ENCODE results near the gene C1orf52. TPM values are rescaled to one million over a fixed set of nuclear protein-coding genes. Genes with fewer than 3 reads are reported as not detected.

Gene C1orf52
- total and polyA plus RNA-seq, 9 of the 15 experiments (the other 6 are each of a cell fraction or from before 2014, with no cell fraction given): 17.0 to 38.5 (median 33.0) TPM

DNA sequence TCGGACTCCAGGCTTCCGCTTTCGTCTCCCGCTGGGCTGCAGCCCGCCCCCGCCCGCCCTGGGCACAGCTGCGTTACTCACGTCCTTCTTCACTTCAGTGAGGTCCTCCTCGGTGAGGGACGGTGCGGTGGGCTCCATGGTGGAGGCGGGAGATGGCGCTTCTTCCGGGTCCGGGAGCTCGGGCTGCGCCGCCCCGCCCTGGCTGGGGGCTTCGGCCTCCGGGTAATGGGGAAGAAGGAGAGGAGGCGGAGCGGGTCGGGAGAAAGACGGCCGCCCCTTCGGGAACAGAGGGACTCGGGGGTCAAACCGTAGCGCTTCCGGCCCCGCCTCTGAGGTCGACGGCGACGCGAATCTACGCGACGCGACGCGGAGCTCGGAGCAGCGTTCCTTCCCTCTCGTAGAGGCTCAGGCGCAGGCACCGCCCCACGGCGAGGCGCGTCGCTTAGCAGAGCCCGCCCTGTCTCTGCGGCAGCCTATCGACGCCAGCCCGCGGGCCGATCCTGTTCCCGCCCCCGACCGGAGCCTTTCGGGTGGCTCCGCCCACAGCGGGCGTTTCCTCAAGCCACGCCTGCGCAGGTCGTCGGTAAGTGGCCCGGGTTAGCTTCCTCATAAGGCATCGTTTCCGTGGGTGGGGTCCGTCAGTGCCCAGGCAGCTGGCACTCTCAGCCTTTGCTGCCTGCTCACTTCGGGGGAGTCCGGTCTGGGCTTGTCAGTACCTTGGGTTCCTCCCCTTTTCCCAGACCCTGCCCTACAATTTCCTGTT lies 16.9 kb upstream of the C1orf52 start, which contains the start of gene BCL10 (continued):
- TF ChIP-seq ZNF512 (tag; IDR thresholded peaks at IDR 0.05) (no peak), DPF2 (IDR thresholded peaks at IDR 0.05) (no peak), TFAM (CRISPR knock-in tag; conservative IDR thresholded peaks at IDR 0.05) (no peak), HDAC8 (tag; IDR thresholded peaks at IDR 0.05) (no peak), ZBTB7A (IDR thresholded peaks at IDR 0.05; ENCODE audit: borderline replicate concordance, control insufficient read depth, low read depth, low read length) (peak; percentile 82; the same call in 1 of the 2 replicates), TEAD4 (IDR thresholded peaks at IDR 0.05; ENCODE audit: low read length) (peak; percentile 4; the same call in 1 of the 2 replicates), TEAD4 (CRISPR knock-in tag; IDR thresholded peaks at IDR 0.05; ENCODE audit: borderline replicate concordance) (no peak), ZNF561 (CRISPR knock-in tag; conservative IDR thresholded peaks at IDR 0.05) (no peak), CTCFL (IDR thresholded peaks at IDR 0.05; ENCODE audit: borderline replicate concordance, insufficient read depth, low read depth, low read length, poor library complexity, severe bottlenecking) (no peak), HMG20B (CRISPR knock-in tag; IDR thresholded peaks at IDR 0.05) (no peak), ZC3H11A (IDR thresholded peaks at IDR 0.05; ENCODE audit: low read depth, low read length) (no peak), KAT2B (IDR thresholded peaks at IDR 0.05; ENCODE audit: low read depth, low read length) (no peak), ZFP30 (CRISPR knock-in tag; IDR thresholded peaks at IDR 0.05; ENCODE audit: borderline replicate concordance) (no peak), ZNF197 (CRISPR knock-in tag; IDR thresholded peaks at IDR 0.05; ENCODE audit: low read depth) (no peak), RB1 (IDR thresholded peaks at IDR 0.05; ENCODE audit: low read depth) (peak; percentile 76), HDAC6 (IDR thresholded peaks at IDR 0.05; ENCODE audit: low read depth, low read length) (no peak), HOXB6 (CRISPR knock-in tag; IDR thresholded peaks at IDR 0.05; ENCODE audit: borderline replicate concordance) (no peak), ZC3H8 (IDR thresholded peaks at IDR 0.05) (no peak)
- TF ChIP-seq, protein P1, sequence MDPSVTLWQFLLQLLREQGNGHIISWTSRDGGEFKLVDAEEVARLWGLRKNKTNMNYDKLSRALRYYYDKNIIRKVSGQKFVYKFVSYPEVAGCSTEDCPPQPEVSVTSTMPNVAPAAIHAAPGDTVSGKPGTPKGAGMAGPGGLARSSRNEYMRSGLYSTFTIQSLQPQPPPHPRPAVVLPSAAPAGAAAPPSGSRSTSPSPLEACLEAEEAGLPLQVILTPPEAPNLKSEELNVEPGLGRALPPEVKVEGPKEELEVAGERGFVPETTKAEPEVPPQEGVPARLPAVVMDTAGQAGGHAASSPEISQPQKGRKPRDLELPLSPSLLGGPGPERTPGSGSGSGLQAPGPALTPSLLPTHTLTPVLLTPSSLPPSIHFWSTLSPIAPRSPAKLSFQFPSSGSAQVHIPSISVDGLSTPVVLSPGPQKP (CRISPR knock-in tag; IDR thresholded peaks at IDR 0.05): no peak
- TF ChIP-seq, protein P2, sequence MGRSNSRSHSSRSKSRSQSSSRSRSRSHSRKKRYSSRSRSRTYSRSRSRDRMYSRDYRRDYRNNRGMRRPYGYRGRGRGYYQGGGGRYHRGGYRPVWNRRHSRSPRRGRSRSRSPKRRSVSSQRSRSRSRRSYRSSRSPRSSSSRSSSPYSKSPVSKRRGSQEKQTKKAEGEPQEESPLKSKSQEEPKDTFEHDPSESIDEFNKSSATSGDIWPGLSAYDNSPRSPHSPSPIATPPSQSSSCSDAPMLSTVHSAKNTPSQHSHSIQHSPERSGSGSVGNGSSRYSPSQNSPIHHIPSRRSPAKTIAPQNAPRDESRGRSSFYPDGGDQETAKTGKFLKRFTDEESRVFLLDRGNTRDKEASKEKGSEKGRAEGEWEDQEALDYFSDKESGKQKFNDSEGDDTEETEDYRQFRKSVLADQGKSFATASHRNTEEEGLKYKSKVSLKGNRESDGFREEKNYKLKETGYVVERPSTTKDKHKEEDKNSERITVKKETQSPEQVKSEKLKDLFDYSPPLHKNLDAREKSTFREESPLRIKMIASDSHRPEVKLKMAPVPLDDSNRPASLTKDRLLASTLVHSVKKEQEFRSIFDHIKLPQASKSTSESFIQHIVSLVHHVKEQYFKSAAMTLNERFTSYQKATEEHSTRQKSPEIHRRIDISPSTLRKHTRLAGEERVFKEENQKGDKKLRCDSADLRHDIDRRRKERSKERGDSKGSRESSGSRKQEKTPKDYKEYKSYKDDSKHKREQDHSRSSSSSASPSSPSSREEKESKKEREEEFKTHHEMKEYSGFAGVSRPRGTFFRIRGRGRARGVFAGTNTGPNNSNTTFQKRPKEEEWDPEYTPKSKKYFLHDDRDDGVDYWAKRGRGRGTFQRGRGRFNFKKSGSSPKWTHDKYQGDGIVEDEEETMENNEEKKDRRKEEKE (IDR thresholded peaks at IDR 0.05; ENCODE audit: borderline replicate concordance in 1 of 2, control insufficient read depth in 1 of 2, low read depth in 2 of 2, low read length in 1 of 2): no peak
